GM18861 (cell line): ENCODE results near the gene MRRF.
"Not testable (repeated sequence)": the region's sequence is repeated elsewhere in the genome, so short reads cannot be mapped to it uniquely, and the experiment has no call there.

Experiments used
- ATAC-seq: cut with Tn5 transposase; IDR thresholded peaks from one replicate; pipeline ENCODE4 v1.9.1; 2021; ENCODE audit not compliant: unreplicated experiment

The MRRF gene

GRCh38 chr9:122330466-122330865, 65.8 kb downstream of the MRRF start:
- ATAC-seq: not testable (repeated sequence)

- no peak for ATAC-seq
Observed at GRCh38 chr9:122331523-122331927, 66.8 kb downstream of the MRRF start.

- no peak for ATAC-seq
Observed at GRCh38 chr9:122332083-122332482, 67.4 kb downstream of the MRRF start.

GRCh38 chr9:122332644-122333043, 68.0 kb downstream of the MRRF start:
- ATAC-seq: no peak

- no peak for ATAC-seq
Observed at GRCh38 chr9:122333169-122333808, 68.6 kb downstream of the MRRF start.

GRCh38 chr9:122334916-122335315, 70.2 kb downstream of the MRRF start:
- no peak for ATAC-seq

- no peak for ATAC-seq
Observed at GRCh38 chr9:122336189-122336588, 71.5 kb downstream of the MRRF start.

GRCh38 chr9:122336866-122337555, 72.3 kb downstream of the MRRF start:
- no peak for ATAC-seq

GRCh38 chr9:122337556-122337929, 72.9 kb downstream of the MRRF start:
- ATAC-seq: no peak

GRCh38 chr9:122338536-122338935, 73.9 kb downstream of the MRRF start:
- no peak for ATAC-seq

GRCh38 chr9:122338994-122339393, 74.3 kb downstream of the MRRF start:
- no peak for ATAC-seq

GRCh38 chr9:122339579-122339978, 74.9 kb downstream of the MRRF start:
- no peak for ATAC-seq

- ATAC-seq: no peak
Observed at GRCh38 chr9:122340161-122340560, 75.5 kb downstream of the MRRF start.

- ATAC-seq: no peak
Observed at GRCh38 chr9:122342323-122343050, 77.8 kb downstream of the MRRF start.

GRCh38 chr9:122346478-122347347, 82.0 kb downstream of the MRRF start:
- ATAC-seq: no peak

GRCh38 chr9:122347348-122348287, 82.9 kb downstream of the MRRF start:
- no peak for ATAC-seq

- no peak for ATAC-seq
Observed at GRCh38 chr9:122348288-122348777, 83.7 kb downstream of the MRRF start.

- ATAC-seq: no peak
Observed at GRCh38 chr9:122348791-122349190, 84.1 kb downstream of the MRRF start.

GRCh38 chr9:122349201-122349600, 84.5 kb downstream of the MRRF start:
- no peak for ATAC-seq
